Astrocyte (in vitro differentiated cells and primary cell): ENCODE results near the gene ANXA10. TPM values are rescaled to one million over a fixed set of nuclear protein-coding genes. Genes with fewer than 3 reads are reported as not detected.

ENCODE experiments used
- DNase-seq: peaks from one replicate; pipeline ENCODE4 v3.0.0-alpha.2; 2010; ENCODE audit warnings: low read depth
- FAIRE-seq: peaks from 2 replicates; lab custom pipeline; 2011; peaks lifted over from hg19 to GRCh38; lab: Jason Lieb, UNC
- H2AFZ ChIP-seq: 2 replicates; pipeline ENCODE4 v1.6.0; 2012; ENCODE audit warnings: low read depth, low read length, inconsistent platforms
- H3K27ac ChIP-seq: 2 replicates; pipeline ENCODE4 v1.5.1; 2011; ENCODE audit warnings: low read depth, low read length, inconsistent platforms
- H3K27me3 ChIP-seq: 2 replicates; pipeline ENCODE4 v1.6.0; 2011; ENCODE audit warnings: low read length, inconsistent platforms; ENCODE audit not compliant: insufficient read depth
- H3K36me3 ChIP-seq: 2 replicates; pipeline ENCODE4 v1.5.1; 2011; ENCODE audit warnings: low read length, inconsistent platforms; ENCODE audit not compliant: insufficient read depth
- H3K4me1 ChIP-seq: 2 replicates; pipeline ENCODE4 v1.5.1; 2011; ENCODE audit warnings: low read length, inconsistent platforms; ENCODE audit not compliant: insufficient read depth
- H3K4me2 ChIP-seq: 2 replicates; pipeline ENCODE4 v1.6.0; 2012; ENCODE audit warnings: low read length, inconsistent platforms
- H3K4me3 ChIP-seq: 2 replicates; pipeline ENCODE4 v1.5.1; 2011; ENCODE audit warnings: low read depth, mild to moderate bottlenecking, low read length, inconsistent platforms; ENCODE audit not compliant: insufficient read depth
- H3K79me2 ChIP-seq: 2 replicates; pipeline ENCODE4 v1.6.0; 2012; ENCODE audit warnings: mild to moderate bottlenecking, low read length, inconsistent platforms; ENCODE audit not compliant: insufficient read depth
- H3K9ac ChIP-seq: 2 replicates; pipeline ENCODE4 v1.6.0; 2012; ENCODE audit warnings: mild to moderate bottlenecking, low read length, inconsistent platforms
- H3K9me3 ChIP-seq: 2 replicates; pipeline ENCODE4 v1.5.1; 2012; ENCODE audit warnings: low read depth, mild to moderate bottlenecking, low read length, inconsistent platforms; ENCODE audit not compliant: insufficient read depth
- H4K20me1 ChIP-seq: 2 replicates; pipeline ENCODE4 v1.6.0; 2012; ENCODE audit warnings: low read length, inconsistent platforms; ENCODE audit not compliant: insufficient read depth
- H3K27ac Mint-ChIP-seq: one replicate; pipeline ENCODE4 v1.8.0; 2021; ENCODE audit warnings: mild to moderate bottlenecking, mixed read lengths; ENCODE audit not compliant: unreplicated experiment
- H3K27me3 Mint-ChIP-seq: one replicate; pipeline ENCODE4 v1.8.0; 2021; ENCODE audit warnings: low read depth, mixed read lengths; ENCODE audit not compliant: unreplicated experiment
- H3K36me3 Mint-ChIP-seq: one replicate; pipeline ENCODE4 v1.8.0; 2021; ENCODE audit warnings: low read depth, mixed read lengths; ENCODE audit not compliant: unreplicated experiment
- H3K4me1 Mint-ChIP-seq: one replicate; pipeline ENCODE4 v1.8.0; 2021; ENCODE audit warnings: low read depth, mixed read lengths; ENCODE audit not compliant: unreplicated experiment
- H3K4me3 Mint-ChIP-seq: one replicate; pipeline ENCODE4 v1.8.0; 2021; ENCODE audit warnings: mild to moderate bottlenecking, moderate library complexity, mixed read lengths; ENCODE audit not compliant: unreplicated experiment
- H3K9me3 Mint-ChIP-seq: one replicate; pipeline ENCODE4 v1.8.0; 2021; ENCODE audit warnings: mild to moderate bottlenecking, mixed read lengths; ENCODE audit not compliant: unreplicated experiment
- CTCF ChIP-seq: IDR thresholded peaks from 2 replicates; pipeline ENCODE4 v1.5.1; 2011; ENCODE audit warnings: low read depth, mild to moderate bottlenecking, inconsistent platforms, low read length, moderate library complexity; ENCODE audit not compliant: insufficient read depth
- EZH2 ChIP-seq: IDR thresholded peaks from 2 replicates; pipeline ENCODE4 v1.6.1; 2012; ENCODE audit warnings: mild to moderate bottlenecking, low read length, inconsistent platforms; ENCODE audit not compliant: insufficient read depth
- total RNA-seq: library from RNA; stranded (reverse); gene quantifications from 2 replicates; pipeline ENCODE4 v1.2.1, GENCODE V29; 2021

ANXA10 gene
- total RNA-seq, 1 donor from 2014 or later, result not detected

GRCh38 chr4:168174308-168174707, 82.0 kb downstream of the ANXA10 start:
- H3K4me1 ChIP-seq, result no peaks in the 10 kb centered on the region
- Mint-ChIP-seq H3K27me3 (no peaks in the 10 kb centered on the region), H3K4me1 (no peaks in the 10 kb centered on the region), H3K36me3 (no peaks in the 10 kb centered on the region), H3K4me3 (no peak overlapping the region), H3K9me3 (no peaks in the 10 kb centered on the region), H3K27ac (no peak overlapping the region)
- no peaks in the 10 kb centered on the region for H3K79me2 ChIP-seq
- no peak overlapping the region for H2AFZ ChIP-seq
- H3K27ac ChIP-seq, result no peak overlapping the region
- no peaks in the 10 kb centered on the region for H3K9me3 ChIP-seq
- no peaks in the 10 kb centered on the region for H4K20me1 ChIP-seq
- H3K4me2 ChIP-seq, result no peak overlapping the region
- no peaks in the 10 kb centered on the region for H3K36me3 ChIP-seq
- H3K4me3 ChIP-seq, result no peak overlapping the region
- H3K27me3 ChIP-seq, result no peaks in the 10 kb centered on the region
- DNase-seq (no peak), FAIRE-seq (no peak)
- H3K9ac ChIP-seq, result no peak overlapping the region
- TF ChIP-seq EZH2 (no peak), CTCF (no peak)

GRCh38 chr4:168177546-168178149, 85.3 kb downstream of the ANXA10 start:
- Histone ChIP-seq H3K9me3 (no peaks in the 10 kb centered on the region), H3K4me2 (no peak overlapping the region), H3K9ac (no peak overlapping the region), H3K27ac (no peak overlapping the region), H3K27me3 (no peaks in the 10 kb centered on the region), H2AFZ (no peak overlapping the region), H4K20me1 (no peaks in the 10 kb centered on the region), H3K36me3 (no peaks in the 10 kb centered on the region), H3K4me1 (no peaks in the 10 kb centered on the region), H3K79me2 (no peaks in the 10 kb centered on the region), H3K4me3 (no peak overlapping the region)
- no peak for FAIRE-seq
- TF ChIP-seq EZH2 (no peak), CTCF (no peak)
- DNase-seq, result no peak
- H3K36me3 Mint-ChIP-seq, result no peaks in the 10 kb centered on the region
- no peak overlapping the region for H3K4me3 Mint-ChIP-seq
- no peak overlapping the region for H3K27ac Mint-ChIP-seq
- no peaks in the 10 kb centered on the region for H3K9me3 Mint-ChIP-seq
- H3K27me3 Mint-ChIP-seq, result no peaks in the 10 kb centered on the region
- no peaks in the 10 kb centered on the region for H3K4me1 Mint-ChIP-seq

GRCh38 chr4:168183717-168184571, 91.6 kb downstream of the ANXA10 start:
- DNase-seq (peak; percentile 28), FAIRE-seq (no peak)
- H3K27ac ChIP-seq, result no peak overlapping the region
- no peak overlapping the region for H3K4me2 ChIP-seq
- H4K20me1 ChIP-seq, result no peaks in the 10 kb centered on the region
- no peaks in the 10 kb centered on the region for H3K4me1 ChIP-seq
- H3K9me3 Mint-ChIP-seq, result no peaks in the 10 kb centered on the region
- no peak overlapping the region for H3K27ac Mint-ChIP-seq
- no peak overlapping the region for H3K4me3 ChIP-seq
- H3K36me3 Mint-ChIP-seq, result no peaks in the 10 kb centered on the region
- no peaks in the 10 kb centered on the region for H3K9me3 ChIP-seq
- TF ChIP-seq CTCF (peak; percentile 54), EZH2 (no peak)
- H2AFZ ChIP-seq, result no peak overlapping the region
- H3K4me1 Mint-ChIP-seq, result peaks cover 5% of the 10 kb centered on the region
- no peak overlapping the region for H3K4me3 Mint-ChIP-seq
- no peaks in the 10 kb centered on the region for H3K79me2 ChIP-seq
- no peaks in the 10 kb centered on the region for H3K36me3 ChIP-seq
- no peaks in the 10 kb centered on the region for H3K27me3 Mint-ChIP-seq
- no peaks in the 10 kb centered on the region for H3K27me3 ChIP-seq
- no peak overlapping the region for H3K9ac ChIP-seq
